ENCODE measurements around the gene ELAVL1. TPM values are rescaled to one million over a fixed set of nuclear protein-coding genes. Genes with fewer than 3 reads are reported as not detected.

Gene ELAVL1
- total and polyA plus RNA-seq, 2 experiments from 2014 or later, result 57.7 to 89.9 TPM

DNA sequence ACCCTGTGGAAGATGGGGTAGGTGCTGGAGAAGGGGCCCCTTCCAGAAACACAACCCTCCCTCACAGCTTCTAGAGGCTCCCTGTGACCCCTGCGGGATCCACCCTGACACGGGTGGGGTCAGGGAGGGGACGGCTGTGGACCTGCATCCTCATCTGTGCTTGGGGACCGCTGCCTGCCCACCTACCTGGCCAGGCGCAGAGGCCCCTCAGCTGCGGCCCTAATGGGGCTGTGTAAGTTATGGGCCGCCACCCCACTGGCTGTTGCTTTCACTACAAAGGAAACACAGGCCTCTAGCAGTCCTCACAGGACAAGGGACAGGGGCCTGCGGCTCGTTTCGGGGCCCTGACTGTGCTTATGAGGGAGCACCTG, 72.5 kb downstream of the ELAVL1 start:
- Histone ChIP-seq H3K36me3 (replicated peaks; ENCODE audit: insufficient read depth, low read depth) (no peaks in the 10 kb centered on the region), H4K20me1 (ENCODE audit: insufficient read depth, poor library complexity, severe bottlenecking) (no peaks in the 10 kb centered on the region), H3K27me3 (no peaks in the 10 kb centered on the region), H2AFZ (no peak overlapping the region), H3K4me1 (ENCODE audit: insufficient read depth) (peaks cover 18% of the 10 kb centered on the region), H3K79me2 (peaks cover 2% of the 10 kb centered on the region), H3K27ac (no peak overlapping the region), H3K9me2 (replicated peaks; ENCODE audit: insufficient read depth) (no peaks in the 10 kb centered on the region), H3K9me3 (ENCODE audit: low read depth) (no peaks in the 10 kb centered on the region), H3K4me2 (no peak overlapping the region), H3K4me3 (no peak overlapping the region)
- no peak for TF ChIP-seq EZH2 (IDR thresholded peaks at IDR 0.05; ENCODE audit: borderline replicate concordance)
- TF ChIP-seq EZH2phosphoT487 (IDR thresholded peaks at IDR 0.05; ENCODE audit: low read depth, severe bottlenecking, unreplicated experiment), result no peak
- TF ChIP-seq, protein P1, sequence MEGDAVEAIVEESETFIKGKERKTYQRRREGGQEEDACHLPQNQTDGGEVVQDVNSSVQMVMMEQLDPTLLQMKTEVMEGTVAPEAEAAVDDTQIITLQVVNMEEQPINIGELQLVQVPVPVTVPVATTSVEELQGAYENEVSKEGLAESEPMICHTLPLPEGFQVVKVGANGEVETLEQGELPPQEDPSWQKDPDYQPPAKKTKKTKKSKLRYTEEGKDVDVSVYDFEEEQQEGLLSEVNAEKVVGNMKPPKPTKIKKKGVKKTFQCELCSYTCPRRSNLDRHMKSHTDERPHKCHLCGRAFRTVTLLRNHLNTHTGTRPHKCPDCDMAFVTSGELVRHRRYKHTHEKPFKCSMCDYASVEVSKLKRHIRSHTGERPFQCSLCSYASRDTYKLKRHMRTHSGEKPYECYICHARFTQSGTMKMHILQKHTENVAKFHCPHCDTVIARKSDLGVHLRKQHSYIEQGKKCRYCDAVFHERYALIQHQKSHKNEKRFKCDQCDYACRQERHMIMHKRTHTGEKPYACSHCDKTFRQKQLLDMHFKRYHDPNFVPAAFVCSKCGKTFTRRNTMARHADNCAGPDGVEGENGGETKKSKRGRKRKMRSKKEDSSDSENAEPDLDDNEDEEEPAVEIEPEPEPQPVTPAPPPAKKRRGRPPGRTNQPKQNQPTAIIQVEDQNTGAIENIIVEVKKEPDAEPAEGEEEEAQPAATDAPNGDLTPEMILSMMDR (IDR thresholded peaks at IDR 0.05; ENCODE audit: poor library complexity), result no peak
- 96% methylated on average over 10 of the region's 10 CpGs for WGBS (ENCODE audit: low lambda C conversion rate, missing lambda C conversion rate)
- DNase-seq (ENCODE audit: low spot score), result no peak

DNA sequence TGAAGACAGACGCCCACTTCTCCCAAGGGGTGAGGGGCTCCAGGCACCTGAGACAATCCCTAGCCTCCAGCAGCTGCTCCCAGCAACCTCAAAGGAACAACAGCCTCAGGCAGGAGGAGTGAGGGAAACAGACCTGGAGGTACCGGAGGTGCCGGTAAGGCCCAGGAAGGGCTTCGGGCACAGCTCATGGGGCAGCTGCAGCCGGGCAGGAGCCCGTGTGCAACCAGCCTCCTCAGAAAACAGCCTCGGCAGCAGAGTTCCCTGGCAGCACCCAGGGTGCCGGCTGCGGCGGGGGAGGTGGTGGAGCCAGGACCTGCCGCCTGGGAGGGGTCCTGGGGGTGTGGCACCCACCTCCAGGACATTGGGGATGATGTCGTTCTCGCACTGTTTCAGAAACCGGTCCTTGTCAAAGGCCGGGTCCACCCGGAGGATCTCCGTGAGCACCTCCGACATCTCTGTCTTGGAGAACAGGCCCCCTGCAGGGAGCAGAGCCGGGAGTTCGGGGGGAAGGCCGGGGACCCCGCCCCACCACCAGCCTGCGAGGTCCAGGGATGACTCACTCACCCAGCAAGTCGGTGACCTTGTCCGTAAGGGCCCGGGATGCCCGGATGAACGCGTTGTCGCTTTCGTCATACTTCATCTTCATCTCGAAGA, 73.0 kb downstream of the ELAVL1 start:
- no peak overlapping the region for H3K4me3 ChIP-seq
- TF ChIP-seq, protein P1 (IDR thresholded peaks at IDR 0.05; ENCODE audit: poor library complexity), result no peak
- TF ChIP-seq EZH2phosphoT487 (IDR thresholded peaks at IDR 0.05; ENCODE audit: low read depth, severe bottlenecking, unreplicated experiment), result no peak
- no peak for TF ChIP-seq EZH2 (IDR thresholded peaks at IDR 0.05; ENCODE audit: borderline replicate concordance)
- H3K36me3 ChIP-seq (replicated peaks; ENCODE audit: insufficient read depth, low read depth), result no peaks in the 10 kb centered on the region
- no peaks in the 10 kb centered on the region for H3K9me2 ChIP-seq (replicated peaks; ENCODE audit: insufficient read depth)
- H3K9me3 ChIP-seq (ENCODE audit: low read depth), result no peaks in the 10 kb centered on the region
- no peak overlapping the region for H3K27ac ChIP-seq
- no peak overlapping the region for H3K4me2 ChIP-seq
- no peak for DNase-seq (ENCODE audit: low spot score)
- no peaks in the 10 kb centered on the region for H3K27me3 ChIP-seq
- no peaks in the 10 kb centered on the region for H4K20me1 ChIP-seq (ENCODE audit: insufficient read depth, poor library complexity, severe bottlenecking)
- WGBS (ENCODE audit: low lambda C conversion rate, missing lambda C conversion rate), result 97% methylated on average over 26 of the region's 32 CpGs
- no peak overlapping the region for H2AFZ ChIP-seq
- H3K79me2 ChIP-seq, result no peaks in the 10 kb centered on the region
- peaks cover 18% of the 10 kb centered on the region for H3K4me1 ChIP-seq (ENCODE audit: insufficient read depth)

- Histone ChIP-seq H3K4me1 (ENCODE audit: insufficient read depth) (peaks cover 20% of the 10 kb centered on the region), H3K79me2 (no peaks in the 10 kb centered on the region), H3K9me3 (ENCODE audit: low read depth) (no peaks in the 10 kb centered on the region), H3K36me3 (replicated peaks; ENCODE audit: insufficient read depth, low read depth) (no peaks in the 10 kb centered on the region), H3K9me2 (replicated peaks; ENCODE audit: insufficient read depth) (no peaks in the 10 kb centered on the region), H3K27me3 (no peaks in the 10 kb centered on the region), H3K27ac (no peak overlapping the region), H3K4me3 (no peak overlapping the region), H3K4me2 (no peak overlapping the region), H2AFZ (no peak overlapping the region), H4K20me1 (ENCODE audit: insufficient read depth, poor library complexity, severe bottlenecking) (no peaks in the 10 kb centered on the region)
- DNase-seq (ENCODE audit: low spot score), result no peak
- 96% methylated on average over 36 of the region's 36 CpGs for WGBS (ENCODE audit: low lambda C conversion rate, missing lambda C conversion rate)
- TF ChIP-seq EZH2phosphoT487 (IDR thresholded peaks at IDR 0.05; ENCODE audit: low read depth, severe bottlenecking, unreplicated experiment) (no peak), EZH2 (IDR thresholded peaks at IDR 0.05; ENCODE audit: borderline replicate concordance) (no peak)
- TF ChIP-seq, protein P1 (IDR thresholded peaks at IDR 0.05; ENCODE audit: poor library complexity), result no peak
These were observed 74.0 kb downstream of the ELAVL1 start for GRCh38 chr19:7931221-7932061.

All from hepatocyte (in vitro differentiated cells).